CMK (cell line): ENCODE results near the gene ANKRD2.
A peak's percentile ranks its signal among the peaks of the same experiment; 100 is the strongest.

ENCODE experiments used
- DNase-seq: peaks from one replicate; pipeline ENCODE4 v3.0.0-alpha.2; 2010; ENCODE audit warnings: low read depth

Gene ANKRD2

GRCh38 chr10:97597778-97598177, 25.2 kb downstream of the ANKRD2 start:
- DNase-seq, result no peak

GRCh38 chr10:97598407-97599271, 26.1 kb downstream of the ANKRD2 start:
- no peak for DNase-seq

GRCh38 chr10:97599272-97599619, 26.7 kb downstream of the ANKRD2 start:
- DNase-seq, result no peak

- DNase-seq, result no peak
These were observed 28.0 kb downstream of the ANKRD2 start for GRCh38 chr10:97600616-97601015.

GRCh38 chr10:97601268-97602215, 29.0 kb downstream of the ANKRD2 start:
- DNase-seq, result no peak

- DNase-seq, result no peak
These were observed 34.6 kb downstream of the ANKRD2 start for GRCh38 chr10:97607095-97607636.

GRCh38 chr10:97608991-97609561, 36.5 kb downstream of the ANKRD2 start:
- DNase-seq, result no peak

GRCh38 chr10:97611473-97611872, 38.9 kb downstream of the ANKRD2 start:
- no peak for DNase-seq

GRCh38 chr10:97612386-97612785, 39.8 kb downstream of the ANKRD2 start:
- DNase-seq, result no peak

- no peak for DNase-seq
These were observed 45.7 kb downstream of the ANKRD2 start for GRCh38 chr10:97618285-97618684.

- no peak for DNase-seq
These were observed 46.2 kb downstream of the ANKRD2 start for GRCh38 chr10:97618733-97619132.

- DNase-seq, result no peak
These were observed 50.7 kb downstream of the ANKRD2 start for GRCh38 chr10:97623277-97623676.

- DNase-seq, result no peak
These were observed 55.2 kb downstream of the ANKRD2 start for GRCh38 chr10:97627731-97628130.

- DNase-seq, result no peak
These were observed 55.6 kb downstream of the ANKRD2 start for GRCh38 chr10:97628228-97628627.

GRCh38 chr10:97629289-97629688, 56.7 kb downstream of the ANKRD2 start:
- DNase-seq, result no peak

- DNase-seq, result no peak
These were observed 58.5 kb downstream of the ANKRD2 start for GRCh38 chr10:97631098-97631497.

- peak; percentile 59 for DNase-seq
These were observed 60.6 kb downstream of the ANKRD2 start, which contains the start of gene MORN4 for GRCh38 chr10:97632949-97633884. TSS of gene MORN4 (minus strand) at chr10:97633500. CDS start at chr10:97619653, 13,847 bp downstream.
